ENCODE data around the gene KLK14. TPM values are rescaled to one million over a fixed set of nuclear protein-coding genes. Genes with fewer than 3 reads are reported as not detected.

The KLK14 gene
- total RNA-seq, 8 experiments from 2014 or later, result 0.16 to 0.85 (median 0.46) TPM; not detected in 3

DNA sequence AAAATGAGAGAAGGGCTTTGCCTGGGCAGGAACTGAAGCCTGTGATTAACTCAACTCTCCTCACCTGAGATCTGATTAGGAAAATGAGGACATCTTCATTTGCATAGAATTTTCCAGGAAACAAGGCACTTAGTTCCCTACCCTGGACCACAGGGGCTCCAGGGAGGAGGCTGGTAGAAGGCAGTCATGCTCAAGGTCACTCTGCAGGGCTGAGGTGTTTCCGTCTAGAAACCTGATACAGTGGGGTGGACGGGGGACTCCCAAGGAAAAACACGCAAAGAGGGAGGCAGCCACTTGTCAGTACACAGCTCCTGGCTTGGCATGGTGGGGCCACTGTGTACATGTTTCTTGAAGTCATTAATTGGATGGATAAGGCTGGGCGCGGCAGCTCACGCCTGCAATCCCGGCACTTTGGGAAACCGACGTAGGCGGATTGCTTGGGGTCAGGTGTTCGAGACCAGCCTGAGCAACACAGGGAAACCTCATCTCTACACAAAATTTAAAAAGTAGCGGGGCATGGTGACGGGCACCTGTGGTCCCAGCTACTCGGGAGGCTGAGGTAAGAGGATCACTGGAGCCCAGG, 6.0 kb downstream of the KLK14 start:
- ATAC-seq (replicated peaks in 6 of 8), result no peak
- 9 to 94% (median 80%) methylated on average over 1 to 13 of the region's 14 CpGs; no CpG with 5 or more reads in 1 of the 10 experiments for WGBS, 10 experiments

GRCh38 chr19:51075998-51076397, 6.7 kb downstream of the KLK14 start:
- no peak overlapping the region for H3K4me3 ChIP-seq
- in situ Hi-C loops (cut with MboI; ENCODE audit: low pct_unique_long_range_greater_than_20kb in 2 of 9, low sequenced_read_pairs in 9 of 9, unreplicated experiment in 9 of 9), result no loop called here
- 0 to 89% (median 70%) methylated on average over 1 to 5 of the region's 5 CpGs for WGBS, 10 experiments
- no peak overlapping the region for H3K27ac ChIP-seq
- H3K4me1 ChIP-seq (replicated peaks in 1 of 2), result no peaks in the 10 kb centered on the region
- ATAC-seq (replicated peaks in 6 of 8), result no peak

More for the DNA sequence above, 6.0 kb downstream of the KLK14 start:
- Histone ChIP-seq H3K4me1 (replicated peaks in 1 of 2) (no peaks in the 10 kb centered on the region), H3K4me3 (no peak overlapping the region), H3K27ac (no peak overlapping the region)
- in situ Hi-C loops (cut with MboI; ENCODE audit: low pct_unique_long_range_greater_than_20kb in 2 of 9, low sequenced_read_pairs in 9 of 9, unreplicated experiment in 9 of 9), result no loop called here

- no peak overlapping the region for H3K27ac ChIP-seq
- 0 to 75% (median 51%) methylated on average over 2 to 4 of the region's 4 CpGs for WGBS, 10 experiments
- no peak overlapping the region for H3K4me3 ChIP-seq
- in situ Hi-C loops (cut with MboI; ENCODE audit: low pct_unique_long_range_greater_than_20kb in 2 of 9, low sequenced_read_pairs in 9 of 9, unreplicated experiment in 9 of 9), result no loop called here
- ATAC-seq (replicated peaks in 6 of 8), result peak in 1 of 8 experiments; percentile 36
- H3K4me1 ChIP-seq (replicated peaks in 1 of 2), result no peaks in the 10 kb centered on the region
Observed at GRCh38 chr19:51071095-51071405, 11.6 kb downstream of the KLK14 start.

DNA sequence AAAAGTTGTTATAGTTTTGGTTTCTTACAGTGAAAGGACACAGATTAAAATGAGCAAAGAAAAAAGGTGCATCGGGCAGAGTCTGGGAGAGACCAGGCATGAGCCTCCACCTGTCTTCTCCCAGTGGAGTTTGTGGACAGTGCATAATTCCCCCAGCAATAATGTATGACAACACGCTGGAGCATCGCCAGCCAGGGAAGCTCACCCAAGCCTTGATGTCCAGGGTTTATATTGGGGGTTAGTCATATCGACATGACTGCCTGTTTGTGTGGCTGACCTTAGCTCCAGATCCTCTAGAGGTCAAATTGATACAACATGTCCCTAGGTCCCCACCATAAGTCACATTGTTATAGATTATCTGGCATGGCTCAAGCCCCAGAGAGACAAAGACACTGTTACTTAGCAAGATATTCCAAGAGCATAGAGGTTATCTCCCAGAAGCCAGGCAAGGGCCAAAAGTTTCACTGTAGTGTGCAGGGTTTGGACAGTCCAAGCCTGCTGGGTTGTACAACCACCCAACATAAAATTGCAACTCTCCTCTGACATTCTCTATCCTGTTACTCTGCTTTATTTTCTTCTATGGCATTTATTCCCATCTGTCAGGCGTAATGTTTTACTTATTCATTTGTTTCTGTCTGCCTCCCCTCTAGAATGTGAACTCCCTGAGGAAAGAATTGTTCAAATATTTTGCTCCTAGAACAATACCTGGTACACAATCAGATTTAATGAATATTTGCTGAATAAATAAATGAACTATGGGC, 12.2 kb downstream of the KLK14 start:
- Histone ChIP-seq H3K4me1 (replicated peaks in 1 of 2) (no peaks in the 10 kb centered on the region), H3K4me3 (no peak overlapping the region), H3K27ac (no peak overlapping the region)
- 15 to 93% (median 63%) methylated on average over 1 to 4 of the region's 5 CpGs for WGBS, 10 experiments
- ATAC-seq (replicated peaks in 6 of 8), result peak in 1 of 8 experiments; percentile 61
- in situ Hi-C loops (cut with MboI; ENCODE audit: low pct_unique_long_range_greater_than_20kb in 2 of 9, low sequenced_read_pairs in 9 of 9, unreplicated experiment in 9 of 9), result no loop called here

- WGBS, 10 experiments, result 0 to 92% (median 47%) methylated on average over 1 to 4 of the region's 7 CpGs; no CpG with 5 or more reads in 1 of the 10 experiments
- peaks cover 0 to 4% of the 10 kb centered on the region in 2 donors for H3K4me1 ChIP-seq (replicated peaks in 1 of 2)
- in situ Hi-C loops (cut with MboI; ENCODE audit: low pct_unique_long_range_greater_than_20kb in 2 of 9, low sequenced_read_pairs in 9 of 9, unreplicated experiment in 9 of 9), result no loop called here
- H3K27ac ChIP-seq, result no peak overlapping the region
- peak in 3 of 8 experiments; percentile 43 to 54 (median 51) for ATAC-seq (replicated peaks in 6 of 8)
- no peak overlapping the region for H3K4me3 ChIP-seq
Observed at GRCh38 chr19:51066393-51067186, 16.1 kb downstream of the KLK14 start.

DNA sequence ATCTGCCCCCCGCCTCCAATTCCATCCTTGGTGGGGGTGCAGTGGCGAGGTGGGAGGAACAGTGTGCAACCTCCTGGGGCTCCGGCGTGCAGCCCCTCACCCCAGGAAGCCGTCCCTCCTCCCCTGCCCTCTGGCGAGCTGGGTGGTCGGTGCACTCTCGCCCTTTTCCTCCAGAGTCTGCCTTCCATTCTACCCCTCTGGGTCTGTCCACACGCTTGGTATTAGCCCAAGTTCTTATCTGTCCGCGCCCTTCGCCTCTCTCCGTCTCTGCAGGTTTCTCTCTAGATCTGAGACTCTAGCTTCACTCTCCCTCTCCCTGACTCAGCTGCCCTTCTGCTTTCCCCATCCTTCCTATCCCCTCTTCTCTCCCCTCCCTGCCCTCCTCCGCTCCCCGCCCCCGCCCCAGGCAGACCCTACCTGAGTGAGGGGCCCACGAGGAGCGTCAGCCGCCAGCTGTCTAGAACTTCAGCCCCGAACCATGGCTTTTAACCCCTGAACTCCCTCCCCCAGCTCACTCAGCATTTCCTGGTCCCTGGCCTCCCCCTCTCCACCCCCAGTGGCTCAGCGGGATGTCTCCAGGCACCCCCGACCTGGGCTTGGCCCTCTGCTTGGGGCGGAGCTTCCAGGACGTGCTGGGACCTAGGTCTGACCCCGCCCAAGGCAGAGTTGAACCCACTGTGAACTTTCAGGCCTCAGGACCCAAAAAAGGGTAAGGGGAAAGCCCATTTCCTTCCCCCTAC, 17.3 kb downstream of the KLK14 start:
- Histone ChIP-seq H3K4me1 (replicated peaks in 1 of 2) (peaks cover 0 to 4% of the 10 kb centered on the region in 2 donors), H3K27ac (no peak overlapping the region), H3K4me3 (no peak overlapping the region)
- in situ Hi-C loops (cut with MboI; ENCODE audit: low pct_unique_long_range_greater_than_20kb in 2 of 9, low sequenced_read_pairs in 9 of 9, unreplicated experiment in 9 of 9), result no loop called here
- no CpG with 5 or more reads among the region's 25 CpGs for WGBS, 10 experiments
- peak in 3 of 8 experiments; percentile 17 to 51 (median 40) for ATAC-seq (replicated peaks in 6 of 8)

- in situ Hi-C loops (cut with MboI; ENCODE audit: low pct_unique_long_range_greater_than_20kb in 2 of 9, low sequenced_read_pairs in 9 of 9, unreplicated experiment in 9 of 9), result no loop called here
- H3K4me1 ChIP-seq (replicated peaks in 1 of 2), result peaks cover 0 to 4% of the 10 kb centered on the region in 2 donors
- H3K4me3 ChIP-seq, result no peak within 1 kb of the TSS
- peak in 3 of 8 experiments; percentile 37 to 66 (median 46) for ATAC-seq (replicated peaks in 6 of 8)
- 49 to 76% (median 58%) methylated on average over 3 to 13 of the region's 38 CpGs; no CpG with 5 or more reads in 3 of the 10 experiments for WGBS, 10 experiments
- no peak within 1 kb of the TSS for H3K27ac ChIP-seq
Observed at GRCh38 chr19:51064534-51065220, 18.0 kb downstream of the KLK14 start, which contains the start of gene KLK13. KLK13 (minus strand) TSS chr19:51065092; CDS start chr19:51065067, 25 bp downstream.

GRCh38 chr19:51063664-51064063, 19.0 kb downstream of the KLK14 start:
- WGBS, 10 experiments, result 40 to 100% (median 100%) methylated on average over 1 to 4 of the region's 7 CpGs; no CpG with 5 or more reads in 3 of the 10 experiments
- ATAC-seq (replicated peaks in 6 of 8), result no peak
- in situ Hi-C loops (cut with MboI; ENCODE audit: low pct_unique_long_range_greater_than_20kb in 2 of 9, low sequenced_read_pairs in 9 of 9, unreplicated experiment in 9 of 9), result no loop called here
- H3K4me3 ChIP-seq, result no peak overlapping the region
- H3K4me1 ChIP-seq (replicated peaks in 1 of 2), result peaks cover 0 to 4% of the 10 kb centered on the region in 2 donors
- H3K27ac ChIP-seq, result no peak overlapping the region

DNA sequence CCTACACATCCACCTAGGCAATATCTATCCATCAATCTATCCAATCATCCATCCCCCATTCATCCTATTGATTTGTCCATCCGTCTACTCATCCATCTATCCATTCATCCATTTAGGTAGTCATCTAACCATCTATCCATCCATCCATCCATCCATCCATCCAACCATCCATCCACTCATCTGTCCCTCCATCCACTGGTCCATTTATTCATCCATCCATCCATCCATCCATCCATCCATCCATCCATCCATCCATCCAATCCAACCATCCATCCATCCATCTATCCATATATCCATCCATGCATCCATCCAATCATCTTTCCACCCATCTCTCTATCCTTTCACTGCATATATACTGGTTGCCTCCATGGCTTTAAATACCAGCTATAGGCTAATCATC, 21.7 kb downstream of the KLK14 start:
- H3K4me1 ChIP-seq (replicated peaks in 1 of 2), result peaks cover 0 to 4% of the 10 kb centered on the region in 2 donors
- no peak for ATAC-seq (replicated peaks in 6 of 8)
- WGBS, 10 experiments, result 0 to 67% (median 33%) methylated on average over 1 of the region's 1 CpG; no CpG with 5 or more reads in 2 of the 10 experiments
- H3K27ac ChIP-seq, result no peak overlapping the region
- no peak overlapping the region for H3K4me3 ChIP-seq
- in situ Hi-C loops (cut with MboI; ENCODE audit: low pct_unique_long_range_greater_than_20kb in 2 of 9, low sequenced_read_pairs in 9 of 9, unreplicated experiment in 9 of 9), result no loop called here

- no peak overlapping the region for H3K4me3 ChIP-seq
- peaks cover 0 to 4% of the 10 kb centered on the region in 2 donors for H3K4me1 ChIP-seq (replicated peaks in 1 of 2)
- no peak overlapping the region for H3K27ac ChIP-seq
- WGBS, 10 experiments, result 0 to 25% methylated on average over 1 of the region's 4 CpGs; no CpG with 5 or more reads in 8 of the 10 experiments
- no peak for ATAC-seq (replicated peaks in 6 of 8)
- in situ Hi-C loops (cut with MboI; ENCODE audit: low pct_unique_long_range_greater_than_20kb in 2 of 9, low sequenced_read_pairs in 9 of 9, unreplicated experiment in 9 of 9), result no loop called here
Observed at GRCh38 chr19:51060336-51060735, 22.4 kb downstream of the KLK14 start.

DNA sequence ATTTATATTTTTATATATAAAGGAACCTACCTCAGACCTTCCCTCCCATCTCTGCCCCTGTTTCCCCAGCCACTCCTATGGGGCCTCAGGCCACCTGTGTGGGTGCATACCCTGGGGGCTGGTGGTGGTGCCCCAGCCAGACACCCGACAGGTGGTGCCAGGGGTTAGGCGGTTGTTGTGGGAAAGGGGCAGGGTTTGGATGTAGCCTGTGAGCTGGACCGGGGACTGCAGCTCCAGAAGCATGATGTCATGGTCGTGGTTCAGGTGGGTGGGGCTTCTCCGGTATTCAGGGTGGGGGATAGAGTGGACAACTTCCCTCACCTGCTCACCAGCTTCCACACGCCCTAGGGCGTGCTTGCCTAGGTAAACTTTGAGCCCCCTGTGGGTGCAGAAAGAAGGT, 23.0 kb downstream of the KLK14 start:
- Histone ChIP-seq H3K4me1 (replicated peaks in 1 of 2) (no peaks in the 10 kb centered on the region), H3K27ac (no peak overlapping the region), H3K4me3 (no peak overlapping the region)
- no peak for ATAC-seq (replicated peaks in 6 of 8)
- in situ Hi-C loops (cut with MboI; ENCODE audit: low pct_unique_long_range_greater_than_20kb in 2 of 9, low sequenced_read_pairs in 9 of 9, unreplicated experiment in 9 of 9), result no loop called here
- 30 to 62% (median 60%) methylated on average over 1 to 2 of the region's 7 CpGs; no CpG with 5 or more reads in 7 of the 10 experiments for WGBS, 10 experiments

- no peak overlapping the region for H3K27ac ChIP-seq
- no peak overlapping the region for H3K4me3 ChIP-seq
- H3K4me1 ChIP-seq (replicated peaks in 1 of 2), result no peaks in the 10 kb centered on the region
- in situ Hi-C loops (cut with MboI; ENCODE audit: low pct_unique_long_range_greater_than_20kb in 2 of 9, low sequenced_read_pairs in 9 of 9, unreplicated experiment in 9 of 9), result no loop called here
- ATAC-seq (replicated peaks in 6 of 8), result no peak
Observed at GRCh38 chr19:51055866-51056265, 26.8 kb downstream of the KLK14 start.

Measured in motor neuron (in vitro differentiated cells).